Ishikawa (cell line): ENCODE measurements around the gene RABEP1.

Source experiments
- CEBPB ChIP-seq: IDR thresholded peaks from 2 replicates; pipeline ENCODE4 v1.6.1; 2012
- CREB1 ChIP-seq: IDR thresholded peaks from 2 replicates; pipeline ENCODE4 v1.6.1; 2012; ENCODE audit warnings: low read depth
- EGR1 ChIP-seq: IDR thresholded peaks from 2 replicates; pipeline ENCODE4 v1.6.1; 2012
- EP300 ChIP-seq: IDR thresholded peaks from 2 replicates; pipeline ENCODE4 v1.6.1; 2012; ENCODE audit warnings: borderline replicate concordance
- FOXM1 ChIP-seq: IDR thresholded peaks from 2 replicates; pipeline ENCODE4 v1.6.1; 2012; ENCODE audit warnings: low read depth, borderline replicate concordance
- MAX ChIP-seq: IDR thresholded peaks from 2 replicates; pipeline ENCODE4 v1.6.1; 2012
- NFIC ChIP-seq: IDR thresholded peaks from 2 replicates; pipeline ENCODE4 v1.6.1; 2012
- RAD21 ChIP-seq: IDR thresholded peaks from 2 replicates; pipeline ENCODE4 v1.6.1; 2012; ENCODE audit warnings: low read depth
- REST ChIP-seq: IDR thresholded peaks from 2 replicates; pipeline ENCODE4 v1.6.1; 2012; ENCODE audit warnings: low read depth, mild to moderate bottlenecking
- TAF1 ChIP-seq: IDR thresholded peaks from 2 replicates; pipeline ENCODE4 v1.6.1; 2012; ENCODE audit warnings: low read depth, mild to moderate bottlenecking
- TCF12 ChIP-seq: IDR thresholded peaks from 2 replicates; pipeline ENCODE4 v1.6.1; 2012; ENCODE audit warnings: low read depth
- TEAD4 ChIP-seq: IDR thresholded peaks from 2 replicates; pipeline ENCODE4 v1.6.1; 2012
- USF1 ChIP-seq: IDR thresholded peaks from 2 replicates; pipeline ENCODE4 v1.6.1; 2012
- YY1 ChIP-seq: IDR thresholded peaks from 2 replicates; pipeline ENCODE4 v1.6.1; 2012; ENCODE audit warnings: low read depth
- ZBTB7A ChIP-seq: IDR thresholded peaks from 2 replicates; pipeline ENCODE4 v1.6.1; 2012; ENCODE audit warnings: low read depth

Gene RABEP1

GRCh38 chr17:5297245-5297644 is 15.2 kb downstream of the RABEP1 start:
- TF ChIP-seq USF1 (no peak), RAD21 (no peak), TEAD4 (no peak), NFIC (no peak), CEBPB (no peak), ZBTB7A (no peak), EP300 (no peak), REST (no peak), FOXM1 (no peak), YY1 (no peak), EGR1 (no peak), MAX (no peak), CREB1 (no peak), TAF1 (no peak)

- TF ChIP-seq TAF1 = no peak
- TF ChIP-seq NFIC = no peak
- no peak for TF ChIP-seq USF1
- TF ChIP-seq YY1 = no peak
- TF ChIP-seq RAD21 = no peak
Observed at GRCh38 chr17:5299383-5299782, 17.3 kb downstream of the RABEP1 start.

- TF ChIP-seq ZBTB7A (no peak), USF1 (no peak), TAF1 (no peak), EGR1 (no peak), NFIC (no peak), CREB1 (no peak), RAD21 (no peak), REST (no peak), CEBPB (no peak), FOXM1 (no peak), YY1 (no peak), TEAD4 (no peak), TCF12 (no peak), MAX (no peak), EP300 (no peak)
Observed at GRCh38 chr17:5304636-5305035, 22.6 kb downstream of the RABEP1 start.

GRCh38 chr17:5309851-5310250 is 27.8 kb downstream of the RABEP1 start:
- TF ChIP-seq ZBTB7A (no peak), NFIC (no peak), EP300 (no peak), REST (no peak)

GRCh38 chr17:5325851-5326250 is 43.8 kb downstream of the RABEP1 start:
- TF ChIP-seq REST (no peak), ZBTB7A (no peak), EGR1 (no peak), CEBPB (no peak), FOXM1 (no peak), USF1 (no peak), YY1 (no peak), CREB1 (no peak), NFIC (no peak), MAX (no peak), RAD21 (no peak), EP300 (no peak), TEAD4 (no peak), TAF1 (no peak), TCF12 (no peak)
